HepG2 (cell line): Measurements from ENCODE around the gene POC1B. TPM values are rescaled to one million over a fixed set of nuclear protein-coding genes. Genes with fewer than 3 reads are reported as not detected.

ENCODE experiments used
- CHD4 ChIP-seq: fragments of 200-600 bp; sonication (generic); IDR thresholded peaks from 2 replicates; pipeline ENCODE4 v1.7.0; 2017; ENCODE audit warnings: mild to moderate bottlenecking, low read length, borderline replicate concordance
- HOXD1 ChIP-seq: sonication (generic); formaldehyde crosslinking; IDR thresholded peaks from 2 replicates; pipeline ENCODE4 v1.5.0; 2020; ENCODE audit warnings: missing genetic modification reagents
- NFYB ChIP-seq: sonication (generic); formaldehyde crosslinking; IDR thresholded peaks from 2 replicates; pipeline ENCODE4 v1.4.0; 2020; ENCODE audit warnings: missing genetic modification reagents
- NR1H2 ChIP-seq: sonication (generic); formaldehyde crosslinking; IDR thresholded peaks from 2 replicates; pipeline ENCODE4 v1.8.1; 2022; ENCODE audit warnings: low read depth, missing genetic modification reagents, borderline replicate concordance
- POGZ ChIP-seq: sonication (generic); formaldehyde crosslinking; IDR thresholded peaks from 2 replicates; pipeline ENCODE4 v1.4.0; 2020; ENCODE audit warnings: mild to moderate bottlenecking, missing genetic modification reagents
- RARG ChIP-seq: sonication (generic); formaldehyde crosslinking; IDR thresholded peaks from 2 replicates; pipeline ENCODE4 v1.4.0; 2020; ENCODE audit warnings: low read depth, mild to moderate bottlenecking, missing genetic modification reagents
- SOX6 ChIP-seq, 2 experiments: fragments of 450-650 bp in 1 of 2; sonication (generic) in 1 of 2; formaldehyde crosslinking in 1 of 2; IDR thresholded peaks; 2 replicates each; pipeline versions ENCODE4 v1.4.0 to v1.6.1; 2017 to 2020; ENCODE audit warnings: antibody characterized with exemption in 1 of 2, mild to moderate bottlenecking in 1 of 2, missing genetic modification reagents in 1 of 2
- SP1 ChIP-seq, 2 experiments: fragments of 450-650 bp in 1 of 2; sonication (generic) in 1 of 2; formaldehyde crosslinking in 1 of 2; IDR thresholded peaks; 2 replicates each; pipeline versions ENCODE4 v1.4.0 to v1.6.1; 2016 to 2020; ENCODE audit warnings: missing genetic modification reagents in 1 of 2
- STAT5B ChIP-seq: sonication (generic); formaldehyde crosslinking; IDR thresholded peaks from 2 replicates; pipeline ENCODE4 v1.4.0; 2020; ENCODE audit warnings: missing genetic modification reagents
- ZMAT3 ChIP-seq: sonication (generic); formaldehyde crosslinking; conservative IDR thresholded peaks from 2 replicates; pipeline ENCODE4 v1.7.0; 2021; ENCODE audit warnings: missing genetic modification reagents
- ZNF101 ChIP-seq: sonication (generic); formaldehyde crosslinking; IDR thresholded peaks from 2 replicates; pipeline ENCODE4 v1.4.0; 2020; ENCODE audit warnings: mild to moderate bottlenecking, low read depth, missing genetic modification reagents, borderline replicate concordance
- ZNF7 ChIP-seq: IDR thresholded peaks from 2 replicates; pipeline ENCODE4 v1.6.1; 2016; ENCODE audit warnings: missing biosample characterization, missing genetic modification reagents
- ZNF749 ChIP-seq: sonication (generic); formaldehyde crosslinking; IDR thresholded peaks from 2 replicates; pipeline ENCODE4 v1.8.0; 2022; ENCODE audit warnings: mild to moderate bottlenecking, missing genetic modification reagents, moderate library complexity, borderline replicate concordance
- ZNF75D ChIP-seq: sonication (generic); formaldehyde crosslinking; IDR thresholded peaks from 2 replicates; pipeline ENCODE4 v1.8.1; 2023; ENCODE audit warnings: missing genetic modification reagents, mild to moderate bottlenecking, borderline replicate concordance
- polyA plus RNA-seq, 8 experiments: library from polyadenylated mRNA; depleted of rRNA in 3 of 8; stranded (reverse) in 7 of 8; unstranded in 1 of 8; fragments of >200 nt; fragmentation: Illumina TruSeq in 4 of 8; extraction: Trizol in 4 of 8; gene quantifications; 2 replicates each; pipeline versions ENCODE4 v1.2.1 to v1.2.3, GENCODE V29; 2011 to 2016; ENCODE audit warnings: low read depth in 4 of 8, missing spikeins in 1 of 8, mixed read lengths in 1 of 8; ENCODE audit not compliant: insufficient read depth in 1 of 8
- total RNA-seq, 5 experiments: library from RNA; depleted of rRNA; stranded (reverse); fragments of >200 nt; fragmentation: Illumina TruSeq; extraction: Trizol; gene quantifications; 2 replicates each; pipeline ENCODE4 v1.2.3, GENCODE V29; 2016; ENCODE audit warnings: low read depth in 1 of 5
- TF ChIP-seq, protein P1 (sequence below): sonication (generic); formaldehyde crosslinking; IDR thresholded peaks from 2 replicates; pipeline ENCODE4 v1.8.0; 2022; ENCODE audit warnings: mild to moderate bottlenecking, missing genetic modification reagents
- TF ChIP-seq, protein P2 (sequence below): sonication (generic); formaldehyde crosslinking; IDR thresholded peaks from 2 replicates; pipeline ENCODE4 v1.4.0; 2020; ENCODE audit warnings: mild to moderate bottlenecking, missing genetic modification reagents
- TF ChIP-seq, protein P3 (sequence below): sonication (generic); formaldehyde crosslinking; IDR thresholded peaks from 2 replicates; pipeline ENCODE4 v1.9.0; 2022; ENCODE audit warnings: missing genetic modification reagents, mild to moderate bottlenecking, borderline replicate concordance
- TF ChIP-seq, protein P4 (sequence below): fragments of 450-650 bp; IDR thresholded peaks from 2 replicates; pipeline ENCODE4 v1.6.1; 2017; ENCODE audit warnings: mild to moderate bottlenecking
- TF ChIP-seq, protein P5 (sequence below): sonication (generic); formaldehyde crosslinking; IDR thresholded peaks from 2 replicates; pipeline ENCODE4 v1.5.0; 2020; ENCODE audit warnings: missing genetic modification reagents

Gene POC1B
- total and polyA plus RNA-seq, 2 of the 13 experiments (the other 11 are each of a cell fraction or from before 2014, with no cell fraction given) = 9.3 to 11.0 TPM

DNA sequence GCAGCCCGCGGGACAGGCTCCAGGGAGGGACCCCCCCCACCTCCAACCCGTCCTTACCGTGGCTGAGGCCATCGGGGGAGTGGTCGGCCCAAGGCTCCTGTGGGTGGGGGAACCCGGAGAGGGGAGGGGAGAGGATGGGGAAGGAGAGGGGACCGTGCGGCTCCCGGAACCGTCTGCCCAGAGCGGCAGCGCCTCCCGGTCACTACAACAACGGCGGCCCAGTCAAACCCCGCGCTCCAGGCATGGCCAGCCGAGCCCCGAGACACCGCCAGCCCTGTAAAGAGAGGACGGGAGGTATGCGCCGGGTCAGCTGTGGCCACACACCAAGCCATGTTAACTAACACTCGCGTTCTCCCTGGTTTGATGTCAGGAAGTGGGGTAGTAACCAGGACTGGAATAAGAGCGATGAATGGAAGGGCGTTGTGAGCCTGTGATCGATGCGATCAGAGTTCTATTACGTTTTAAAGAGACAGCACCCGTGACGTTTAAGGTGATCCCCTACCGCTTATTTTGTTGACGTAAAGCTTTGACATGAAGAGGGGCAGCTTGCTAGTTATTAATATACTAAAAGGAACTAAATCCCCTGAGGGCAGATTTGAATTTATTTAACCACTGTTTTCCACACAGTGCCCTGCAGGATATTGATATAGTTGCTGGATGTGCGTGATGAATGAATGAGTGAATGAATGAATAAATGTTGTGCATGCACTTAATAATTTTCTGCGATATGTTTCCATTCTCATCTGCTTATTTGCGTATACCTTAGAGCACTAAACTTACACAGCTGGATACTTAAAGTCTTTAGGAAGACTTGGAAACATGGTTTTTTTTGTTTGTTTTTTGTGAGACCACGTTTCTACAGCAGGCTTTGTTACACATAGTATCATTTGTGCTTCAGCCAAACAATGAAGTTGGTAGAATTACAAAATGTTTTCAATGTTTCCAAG is at the start of gene POC1B (continued):
- TF ChIP-seq, protein P1, sequence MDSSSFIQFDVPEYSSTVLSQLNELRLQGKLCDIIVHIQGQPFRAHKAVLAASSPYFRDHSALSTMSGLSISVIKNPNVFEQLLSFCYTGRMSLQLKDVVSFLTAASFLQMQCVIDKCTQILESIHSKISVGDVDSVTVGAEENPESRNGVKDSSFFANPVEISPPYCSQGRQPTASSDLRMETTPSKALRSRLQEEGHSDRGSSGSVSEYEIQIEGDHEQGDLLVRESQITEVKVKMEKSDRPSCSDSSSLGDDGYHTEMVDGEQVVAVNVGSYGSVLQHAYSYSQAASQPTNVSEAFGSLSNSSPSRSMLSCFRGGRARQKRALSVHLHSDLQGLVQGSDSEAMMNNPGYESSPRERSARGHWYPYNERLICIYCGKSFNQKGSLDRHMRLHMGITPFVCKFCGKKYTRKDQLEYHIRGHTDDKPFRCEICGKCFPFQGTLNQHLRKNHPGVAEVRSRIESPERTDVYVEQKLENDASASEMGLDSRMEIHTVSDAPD (CRISPR knock-in tag) = no peak; the same call in 1 of the 2 replicates
- no peak for TF ChIP-seq ZNF7 (CRISPR knock-in tag)
- TF ChIP-seq ZNF75D (CRISPR knock-in tag) = no peak
- peak; percentile 83 for TF ChIP-seq POGZ (CRISPR knock-in tag)
- no peak for TF ChIP-seq ZNF101 (CRISPR knock-in tag)
- TF ChIP-seq STAT5B (CRISPR knock-in tag) = no peak
- TF ChIP-seq, protein P2, sequence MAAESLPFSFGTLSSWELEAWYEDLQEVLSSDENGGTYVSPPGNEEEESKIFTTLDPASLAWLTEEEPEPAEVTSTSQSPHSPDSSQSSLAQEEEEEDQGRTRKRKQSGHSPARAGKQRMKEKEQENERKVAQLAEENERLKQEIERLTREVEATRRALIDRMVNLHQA (CRISPR knock-in tag) = no peak
- no peak for TF ChIP-seq ZMAT3 (CRISPR knock-in tag)
- no peak for TF ChIP-seq RARG
- TF ChIP-seq ZNF749 = no peak; the same call in 1 of the 2 replicates
- no peak for TF ChIP-seq CHD4
- TF ChIP-seq SP1 (IDR thresholded peaks at IDR 0.05) = no peak
- TF ChIP-seq SP1 (CRISPR knock-in tag; IDR thresholded peaks at IDR 0.05) = peak; percentile 60
- no peak for TF ChIP-seq NR1H2
- TF ChIP-seq HOXD1 (CRISPR knock-in tag) = no peak
- no peak for TF ChIP-seq SOX6 (IDR thresholded peaks at IDR 0.05)
- peak; percentile 71 for TF ChIP-seq SOX6 (CRISPR knock-in tag; IDR thresholded peaks at IDR 0.05)
- TF ChIP-seq, protein P3, sequence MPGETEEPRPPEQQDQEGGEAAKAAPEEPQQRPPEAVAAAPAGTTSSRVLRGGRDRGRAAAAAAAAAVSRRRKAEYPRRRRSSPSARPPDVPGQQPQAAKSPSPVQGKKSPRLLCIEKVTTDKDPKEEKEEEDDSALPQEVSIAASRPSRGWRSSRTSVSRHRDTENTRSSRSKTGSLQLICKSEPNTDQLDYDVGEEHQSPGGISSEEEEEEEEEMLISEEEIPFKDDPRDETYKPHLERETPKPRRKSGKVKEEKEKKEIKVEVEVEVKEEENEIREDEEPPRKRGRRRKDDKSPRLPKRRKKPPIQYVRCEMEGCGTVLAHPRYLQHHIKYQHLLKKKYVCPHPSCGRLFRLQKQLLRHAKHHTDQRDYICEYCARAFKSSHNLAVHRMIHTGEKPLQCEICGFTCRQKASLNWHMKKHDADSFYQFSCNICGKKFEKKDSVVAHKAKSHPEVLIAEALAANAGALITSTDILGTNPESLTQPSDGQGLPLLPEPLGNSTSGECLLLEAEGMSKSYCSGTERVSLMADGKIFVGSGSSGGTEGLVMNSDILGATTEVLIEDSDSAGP (CRISPR knock-in tag) = peak; percentile 100
- TF ChIP-seq, protein P4, sequence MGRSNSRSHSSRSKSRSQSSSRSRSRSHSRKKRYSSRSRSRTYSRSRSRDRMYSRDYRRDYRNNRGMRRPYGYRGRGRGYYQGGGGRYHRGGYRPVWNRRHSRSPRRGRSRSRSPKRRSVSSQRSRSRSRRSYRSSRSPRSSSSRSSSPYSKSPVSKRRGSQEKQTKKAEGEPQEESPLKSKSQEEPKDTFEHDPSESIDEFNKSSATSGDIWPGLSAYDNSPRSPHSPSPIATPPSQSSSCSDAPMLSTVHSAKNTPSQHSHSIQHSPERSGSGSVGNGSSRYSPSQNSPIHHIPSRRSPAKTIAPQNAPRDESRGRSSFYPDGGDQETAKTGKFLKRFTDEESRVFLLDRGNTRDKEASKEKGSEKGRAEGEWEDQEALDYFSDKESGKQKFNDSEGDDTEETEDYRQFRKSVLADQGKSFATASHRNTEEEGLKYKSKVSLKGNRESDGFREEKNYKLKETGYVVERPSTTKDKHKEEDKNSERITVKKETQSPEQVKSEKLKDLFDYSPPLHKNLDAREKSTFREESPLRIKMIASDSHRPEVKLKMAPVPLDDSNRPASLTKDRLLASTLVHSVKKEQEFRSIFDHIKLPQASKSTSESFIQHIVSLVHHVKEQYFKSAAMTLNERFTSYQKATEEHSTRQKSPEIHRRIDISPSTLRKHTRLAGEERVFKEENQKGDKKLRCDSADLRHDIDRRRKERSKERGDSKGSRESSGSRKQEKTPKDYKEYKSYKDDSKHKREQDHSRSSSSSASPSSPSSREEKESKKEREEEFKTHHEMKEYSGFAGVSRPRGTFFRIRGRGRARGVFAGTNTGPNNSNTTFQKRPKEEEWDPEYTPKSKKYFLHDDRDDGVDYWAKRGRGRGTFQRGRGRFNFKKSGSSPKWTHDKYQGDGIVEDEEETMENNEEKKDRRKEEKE = no peak
- TF ChIP-seq, protein P5, sequence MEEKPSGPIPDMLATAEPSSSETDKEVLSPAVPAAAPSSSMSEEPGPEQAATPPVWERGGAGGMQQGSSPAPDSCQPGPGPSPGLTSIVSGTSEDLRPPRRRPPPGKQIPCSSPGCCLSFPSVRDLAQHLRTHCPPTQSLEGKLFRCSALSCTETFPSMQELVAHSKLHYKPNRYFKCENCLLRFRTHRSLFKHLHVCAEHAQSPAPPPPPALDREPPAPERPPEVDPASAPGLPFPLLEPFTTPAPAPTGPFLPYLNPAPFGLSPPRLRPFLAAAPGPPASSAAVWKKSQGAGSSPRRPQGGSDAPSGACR (CRISPR knock-in tag) = no peak
- TF ChIP-seq NFYB (CRISPR knock-in tag) = peak; percentile 31; the same call in 1 of the 2 replicates
